GM21360 (cell line): ENCODE measurements around the gene WNT11.

ENCODE experiments used
- ATAC-seq: cut with Tn5 transposase; IDR thresholded peaks from one replicate; pipeline ENCODE4 v1.9.1; 2021; ENCODE audit warnings: mild to moderate bottlenecking, moderate library complexity; ENCODE audit not compliant: unreplicated experiment

The WNT11 gene

DNA sequence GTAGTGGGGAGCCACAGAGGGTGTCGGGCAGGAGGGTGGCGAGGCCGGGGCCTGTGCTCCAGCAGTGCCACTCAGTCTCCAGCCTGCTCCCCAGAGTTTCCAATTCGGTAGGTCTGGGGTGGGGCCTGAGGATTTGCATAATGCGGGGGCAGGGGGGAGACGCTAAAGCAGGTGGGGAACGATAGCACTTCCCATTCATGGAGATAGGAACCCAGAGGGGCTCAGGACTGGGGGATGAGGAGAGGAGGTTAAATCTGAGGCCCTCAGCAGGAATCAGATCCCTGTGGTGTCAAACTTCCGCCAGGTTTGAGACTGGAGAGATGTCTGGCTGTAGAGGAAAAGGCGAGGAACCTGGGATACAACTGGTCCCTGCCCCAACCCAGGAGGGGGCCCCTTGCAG lies 29.8 kb downstream of the WNT11 start:
- no peak for ATAC-seq

DNA sequence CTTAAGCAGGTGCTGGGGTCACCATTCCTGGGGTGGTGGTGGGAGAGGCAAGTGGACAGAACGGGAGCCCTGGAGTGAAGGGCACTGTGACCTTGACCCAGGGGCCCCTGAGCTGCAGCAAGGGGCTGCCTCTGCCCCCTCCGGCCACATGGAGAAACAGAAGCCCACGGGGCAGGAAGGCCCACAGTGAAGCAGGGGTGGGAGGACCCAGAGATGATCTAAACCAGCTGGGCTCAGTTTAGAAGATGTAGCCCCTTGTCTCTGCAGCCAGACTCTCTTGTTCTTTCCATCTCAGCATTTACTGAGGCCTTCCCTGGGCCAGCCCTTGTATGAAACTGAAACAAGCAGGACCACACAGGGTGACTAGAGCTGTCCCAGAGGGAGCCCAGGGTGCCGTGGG lies 30.5 kb downstream of the WNT11 start:
- no peak for ATAC-seq

DNA sequence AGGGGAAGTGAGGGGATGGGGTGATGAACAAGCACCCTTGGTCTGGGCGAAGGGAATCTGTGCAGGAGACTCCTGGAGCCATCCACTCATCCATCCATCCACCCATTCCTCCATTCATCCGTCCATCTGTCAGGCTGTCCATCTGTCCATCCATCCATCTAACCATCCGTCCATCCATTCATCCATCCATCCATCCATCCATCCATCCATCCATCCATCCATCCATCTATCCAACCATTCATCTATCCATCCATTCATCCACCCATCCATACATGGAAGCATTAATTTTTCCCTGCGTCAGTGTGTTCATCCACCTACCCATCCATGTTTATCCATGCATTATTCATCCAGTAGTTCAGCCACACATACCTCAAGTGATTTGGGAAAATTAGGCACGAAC lies 32.0 kb downstream of the WNT11 start:
- no peak for ATAC-seq

DNA sequence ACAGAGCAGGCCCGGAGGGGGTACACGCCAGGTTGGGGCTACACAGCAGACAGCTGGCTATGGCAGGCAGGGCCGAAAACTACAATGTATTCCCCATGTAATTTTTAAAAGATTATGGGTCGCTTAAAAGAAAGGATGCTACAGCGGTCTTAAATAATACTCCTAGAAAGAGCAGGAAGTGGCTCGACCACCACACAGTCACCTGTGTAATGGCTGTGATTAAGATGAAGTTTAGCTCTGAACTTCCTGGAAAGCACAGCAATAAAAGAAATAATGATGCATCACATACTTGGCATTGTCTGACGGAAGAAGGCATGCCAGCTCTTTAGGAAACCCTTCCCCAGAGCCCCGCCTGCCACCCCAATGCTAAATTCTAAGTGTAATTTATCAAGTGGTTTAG lies 32.6 kb downstream of the WNT11 start:
- no peak for ATAC-seq

DNA sequence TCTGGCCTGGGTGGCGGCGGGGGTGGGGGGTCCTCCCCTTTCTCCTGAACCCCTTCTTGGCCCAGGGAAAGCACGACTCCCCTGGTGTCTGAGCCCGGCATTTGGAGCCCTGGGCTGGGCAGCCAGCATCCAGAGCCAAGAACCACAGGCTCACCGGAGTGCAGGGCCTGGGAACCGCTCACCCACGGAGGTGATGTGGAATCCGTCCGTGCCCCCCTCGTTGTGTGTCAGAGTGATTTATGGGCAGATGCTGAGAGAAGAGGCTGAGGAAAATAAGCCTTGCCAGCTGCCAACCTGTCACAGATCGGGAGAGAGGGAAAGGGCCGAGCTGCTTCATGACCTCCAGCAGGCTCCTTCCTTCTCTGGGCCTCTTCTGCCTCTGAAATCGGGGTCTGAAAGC lies 33.7 kb downstream of the WNT11 start:
- ATAC-seq: no peak

DNA sequence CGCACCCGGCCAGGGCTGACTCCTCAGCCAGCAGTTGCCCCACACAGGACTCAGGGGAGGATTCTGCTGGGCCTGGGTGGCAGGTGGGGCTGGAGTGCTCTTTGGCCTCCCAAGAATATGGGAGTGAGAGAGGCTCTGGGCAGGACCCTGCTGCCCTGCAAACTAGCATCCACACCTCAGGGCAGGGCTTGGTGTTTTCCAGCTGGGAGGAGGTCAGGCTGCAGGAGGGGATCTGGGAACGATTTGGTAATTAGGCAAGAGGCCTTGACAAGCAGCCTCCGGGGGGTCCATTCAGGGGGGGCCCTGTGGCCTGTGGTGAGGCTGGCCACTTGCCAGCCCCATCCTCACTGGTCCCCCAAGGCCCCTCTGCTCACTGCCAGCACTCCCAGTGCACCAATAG lies 35.8 kb downstream of the WNT11 start:
- ATAC-seq: no peak

DNA sequence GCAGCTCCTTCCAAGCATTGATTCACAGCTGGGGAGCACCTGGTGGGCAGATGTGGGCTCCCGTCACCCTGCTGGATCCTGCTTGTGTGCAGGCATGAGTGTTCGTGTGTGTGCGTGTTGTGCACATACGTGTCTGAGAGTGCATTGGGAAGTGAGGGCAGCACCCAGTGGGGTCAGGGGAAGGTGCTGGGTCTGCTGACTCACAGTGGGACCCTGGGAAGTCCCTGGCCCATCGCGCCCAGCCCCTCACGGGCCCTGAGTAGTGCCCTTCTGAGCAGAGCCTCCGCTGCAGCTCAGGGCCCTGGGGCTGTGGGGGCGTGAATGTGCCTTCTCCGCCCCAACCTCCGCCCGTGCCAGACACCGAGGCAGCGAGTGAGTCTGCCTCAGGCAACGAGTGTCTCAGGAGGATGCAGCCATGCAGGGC lies 36.8 kb downstream of the WNT11 start:
- no peak for ATAC-seq

DNA sequence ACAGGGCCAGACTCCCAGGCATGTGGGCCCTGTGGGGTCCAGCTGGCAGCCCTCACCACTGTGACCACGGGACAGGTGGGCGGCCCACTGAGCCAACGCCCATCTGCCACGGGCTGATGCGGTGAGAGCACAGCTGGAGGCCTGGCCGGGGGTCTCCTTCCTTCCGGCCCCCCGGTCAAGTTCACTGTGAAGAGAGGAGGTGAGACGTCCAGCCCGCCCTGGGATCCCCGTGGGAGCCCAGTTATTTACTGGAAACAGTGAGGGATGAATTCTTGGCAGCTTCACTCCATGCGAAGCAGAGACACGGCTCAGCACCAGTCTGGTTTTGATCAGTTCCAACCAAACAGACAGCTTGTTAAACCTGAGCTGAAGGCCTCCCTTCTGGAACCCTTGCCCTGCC lies 38.7 kb downstream of the WNT11 start:
- ATAC-seq: no peak

DNA sequence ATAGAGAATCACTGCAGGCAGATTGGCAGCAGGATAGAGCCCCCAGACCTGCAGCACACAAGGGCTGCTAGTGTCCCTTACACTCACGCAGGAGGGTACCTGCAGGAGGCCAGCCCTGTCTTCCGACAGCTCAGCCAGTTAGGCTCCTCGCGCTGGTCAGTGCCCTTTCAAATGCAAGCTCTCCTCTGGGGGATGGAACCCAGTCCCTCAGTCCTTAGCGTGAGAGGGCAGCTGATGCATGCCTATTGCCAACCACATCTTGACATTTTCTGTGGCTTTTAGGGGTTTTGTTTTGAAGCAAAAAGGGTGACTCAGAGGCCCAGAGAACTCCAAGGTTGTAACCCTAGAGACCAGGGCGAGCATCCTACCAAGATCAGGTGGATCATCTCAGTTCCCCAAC lies 40.0 kb downstream of the WNT11 start:
- no peak for ATAC-seq

DNA sequence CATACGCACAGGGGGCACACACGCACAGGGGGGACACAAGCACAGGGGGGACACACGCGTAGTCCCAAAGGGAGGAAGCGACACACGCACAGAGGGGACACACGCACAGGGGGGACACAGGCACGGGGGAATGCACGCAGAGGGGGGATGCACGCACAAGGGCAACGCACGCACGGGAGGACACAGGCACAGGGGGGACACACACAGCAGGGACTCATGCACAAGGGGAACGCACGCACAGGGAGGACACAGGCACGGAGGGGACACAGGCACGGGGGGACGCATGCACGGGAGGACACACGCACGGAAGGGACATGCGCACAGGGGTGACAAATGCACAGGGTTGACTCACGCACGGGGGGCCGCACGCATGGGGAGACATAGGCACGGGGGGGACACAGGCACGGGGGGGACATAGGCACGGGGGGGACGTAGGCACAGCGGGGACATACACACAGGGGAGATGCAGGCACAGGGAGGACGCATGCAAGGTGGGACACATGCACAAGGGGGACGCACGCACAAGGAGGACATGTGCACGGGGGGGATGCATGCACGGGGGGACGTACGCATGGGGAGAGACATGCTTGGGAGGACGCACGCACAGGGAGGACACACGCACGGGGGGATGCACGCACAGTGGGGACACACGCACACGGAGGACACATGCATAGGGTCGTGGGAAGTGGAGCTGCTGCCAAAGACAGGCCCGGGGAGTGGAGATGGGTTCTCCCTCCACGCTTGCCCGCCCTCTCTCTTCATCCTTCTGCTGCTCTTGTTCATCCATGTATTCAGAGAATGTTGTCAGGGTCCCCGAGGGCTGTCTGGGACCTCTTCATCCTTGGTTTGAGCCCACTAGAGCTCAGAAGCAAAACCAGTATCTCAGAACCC lies 41.2 kb downstream of the WNT11 start:
- ATAC-seq: no peak

DNA sequence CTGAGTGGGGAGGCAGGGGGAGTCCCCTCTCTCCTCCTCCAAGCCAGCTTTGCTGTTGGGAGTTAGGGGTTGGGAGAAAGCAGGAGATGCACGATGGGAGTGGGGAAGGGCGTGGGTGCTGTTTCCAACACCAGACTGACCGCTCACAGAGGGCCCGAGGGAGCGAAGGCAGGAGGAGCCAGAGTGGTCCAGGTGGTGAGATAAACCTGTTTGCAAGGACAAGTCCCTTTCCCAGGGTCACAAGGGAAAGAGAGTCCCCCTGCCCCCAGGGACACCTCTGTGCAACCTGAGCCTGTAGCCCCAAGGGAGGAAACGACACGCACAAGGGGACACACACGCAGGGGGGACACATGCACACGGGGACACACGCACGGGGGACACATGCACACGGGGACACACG lies 42.2 kb downstream of the WNT11 start:
- no peak for ATAC-seq

DNA sequence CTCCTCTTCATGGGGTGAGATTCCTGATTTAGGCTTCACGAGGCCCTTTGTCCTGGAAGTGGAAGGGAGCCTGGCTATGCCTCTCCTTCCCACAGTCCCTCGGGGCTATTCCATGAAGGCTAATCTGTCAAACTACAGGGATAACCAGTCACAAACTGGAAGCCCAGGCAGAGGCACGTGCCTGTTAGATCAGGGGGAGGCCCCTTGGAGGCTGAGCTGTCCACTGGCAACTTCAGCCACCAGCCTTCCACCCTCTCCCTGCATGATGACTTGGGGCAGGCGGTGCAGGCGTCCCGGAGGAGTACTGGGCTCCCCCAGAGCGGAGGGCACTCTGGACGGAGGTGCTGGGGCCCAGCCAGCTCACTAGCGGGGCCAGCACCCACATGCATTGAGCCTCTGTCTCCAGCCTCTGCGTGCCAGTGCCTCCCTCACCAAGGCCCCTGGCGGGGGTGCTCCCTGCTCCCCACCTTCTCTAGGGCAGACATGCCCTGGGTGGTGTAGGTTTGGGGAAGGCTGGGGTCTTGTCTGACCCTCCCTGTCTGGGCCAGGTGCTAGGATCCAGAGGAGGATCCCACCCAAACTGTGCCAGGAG lies 42.9 kb downstream of the WNT11 start:
- ATAC-seq: no peak

DNA sequence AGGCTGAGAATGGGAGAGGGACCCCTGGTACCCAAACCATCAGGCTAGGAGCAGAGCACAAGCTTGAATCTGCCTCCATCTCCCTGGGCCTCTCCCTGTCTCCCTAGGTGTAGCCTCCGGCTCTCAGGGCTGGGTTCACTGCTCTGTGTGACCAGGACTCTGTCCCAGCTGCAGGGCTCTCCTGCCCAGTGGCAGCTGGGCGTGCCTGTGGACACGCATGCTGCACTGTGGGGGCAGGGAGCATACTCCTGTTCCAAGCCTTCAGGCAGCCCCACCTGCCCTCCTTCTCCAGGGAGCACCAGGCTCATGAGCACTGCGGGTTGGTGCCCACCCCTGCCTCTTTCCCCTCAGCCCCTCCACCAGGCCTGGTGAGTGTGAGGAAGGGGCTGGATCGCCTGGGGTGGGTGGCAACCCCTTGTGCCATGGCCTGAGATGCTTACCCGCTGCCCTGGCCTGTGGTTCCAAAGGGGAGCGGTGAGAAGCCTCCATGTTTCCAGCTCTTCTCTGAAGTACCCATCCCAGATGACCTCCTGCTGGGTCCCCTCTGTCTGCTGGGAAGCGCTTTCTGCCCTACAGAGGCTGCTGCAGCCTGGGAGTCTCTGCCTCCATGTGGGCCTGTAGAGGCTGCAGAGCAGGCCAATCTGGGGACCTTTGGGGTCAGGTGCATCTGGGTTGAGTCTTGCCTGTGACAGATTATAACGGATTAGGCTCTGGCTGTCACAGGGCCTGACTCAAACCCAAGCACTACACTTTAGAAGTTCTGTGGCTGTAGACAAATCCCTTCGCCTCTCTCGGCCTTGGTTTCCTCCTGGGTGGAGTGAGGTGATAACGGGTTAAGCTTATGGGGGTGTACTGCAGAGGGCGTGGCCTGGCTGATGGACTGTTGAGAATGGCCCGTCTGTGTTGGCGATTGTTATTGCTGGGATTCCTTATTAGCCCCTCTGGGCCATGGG lies 43.7 kb downstream of the WNT11 start:
- ATAC-seq: no peak

DNA sequence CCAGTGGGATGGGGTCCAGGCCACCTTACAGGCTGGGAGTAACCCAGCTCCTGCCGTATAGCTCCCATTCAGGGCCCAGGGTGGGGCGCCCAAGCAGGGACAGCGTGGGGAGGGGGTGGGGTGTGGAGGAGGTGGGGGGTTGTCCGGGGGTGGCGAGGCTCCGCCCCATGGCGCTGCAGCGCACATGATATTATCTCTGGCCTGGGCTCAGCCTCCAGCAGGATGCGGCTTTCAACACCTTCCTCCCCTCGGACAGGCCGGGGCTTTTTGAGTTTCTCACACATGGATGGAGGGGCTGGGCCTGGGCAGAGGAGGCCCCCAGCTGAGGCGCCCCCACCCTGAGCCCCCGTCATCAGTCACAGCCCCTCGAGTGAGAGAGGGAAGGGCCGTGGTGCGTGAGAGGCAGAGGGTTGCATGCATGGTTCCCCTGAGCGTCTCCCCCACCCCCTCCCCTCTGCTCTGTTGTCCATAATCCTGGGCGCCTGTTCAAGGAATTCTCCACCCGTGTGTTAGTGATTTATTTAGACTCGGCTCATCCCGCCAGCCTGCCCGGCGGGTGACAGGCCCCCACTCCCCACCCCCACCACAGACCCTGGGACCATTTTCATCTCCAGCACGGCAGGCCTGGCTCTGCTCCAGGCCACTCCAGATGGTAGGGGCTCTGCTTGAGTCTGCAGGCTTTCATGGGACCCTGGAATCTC lies 44.9 kb downstream of the WNT11 start:
- no peak for ATAC-seq

DNA sequence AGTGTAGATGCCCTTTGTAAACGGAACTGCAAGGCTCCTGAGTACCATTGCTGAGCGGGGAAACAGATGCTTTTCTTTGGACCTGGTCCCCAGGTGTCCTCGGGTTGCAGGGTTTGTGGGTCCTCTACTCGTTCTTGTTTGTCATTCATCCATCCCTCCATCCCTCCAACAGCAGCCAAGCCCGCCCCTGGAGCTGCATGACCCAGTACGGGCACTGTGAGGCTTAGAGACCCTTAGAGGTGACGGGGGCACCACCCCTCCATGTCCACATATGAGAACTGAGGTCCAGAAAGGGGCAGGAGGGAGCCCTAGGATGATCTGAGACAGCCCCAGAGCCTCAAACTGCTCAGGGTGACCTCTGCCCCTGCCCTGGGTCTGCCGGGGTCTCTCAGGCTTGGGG lies 45.4 kb downstream of the WNT11 start:
- no peak for ATAC-seq

DNA sequence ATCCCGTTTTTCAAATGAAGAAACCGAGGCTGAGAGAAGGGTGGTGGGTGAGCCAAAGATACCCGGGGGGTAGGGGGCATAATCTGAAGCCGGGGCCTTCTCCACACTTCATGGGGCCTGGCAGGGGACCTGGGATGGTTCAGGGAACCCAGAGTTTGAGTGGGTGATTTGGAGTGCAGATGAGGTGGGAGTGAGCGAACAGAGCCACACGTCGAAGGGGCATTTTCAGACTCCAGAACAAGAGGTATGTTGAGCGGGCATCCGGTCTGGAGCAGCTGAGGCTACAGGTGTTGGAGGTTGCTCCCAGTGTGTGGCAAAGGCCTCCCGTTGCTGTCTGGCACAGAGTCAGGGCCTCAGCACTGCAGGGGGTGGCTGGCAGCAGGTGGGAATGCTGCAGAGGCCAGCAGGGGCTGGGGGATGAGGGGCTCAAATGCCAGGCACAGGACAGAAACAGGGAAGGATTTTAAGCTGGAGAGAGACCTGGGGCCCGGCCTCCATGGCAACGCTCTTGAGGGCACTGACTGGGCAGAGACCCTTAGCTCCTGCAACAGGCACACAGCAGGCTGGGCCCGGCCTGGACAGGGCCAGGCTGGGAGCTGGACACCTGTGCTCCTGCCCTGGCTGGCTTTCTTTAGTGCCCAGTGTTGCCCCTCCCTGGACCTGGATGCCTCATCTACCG lies 46.2 kb downstream of the WNT11 start:
- ATAC-seq: no peak

DNA sequence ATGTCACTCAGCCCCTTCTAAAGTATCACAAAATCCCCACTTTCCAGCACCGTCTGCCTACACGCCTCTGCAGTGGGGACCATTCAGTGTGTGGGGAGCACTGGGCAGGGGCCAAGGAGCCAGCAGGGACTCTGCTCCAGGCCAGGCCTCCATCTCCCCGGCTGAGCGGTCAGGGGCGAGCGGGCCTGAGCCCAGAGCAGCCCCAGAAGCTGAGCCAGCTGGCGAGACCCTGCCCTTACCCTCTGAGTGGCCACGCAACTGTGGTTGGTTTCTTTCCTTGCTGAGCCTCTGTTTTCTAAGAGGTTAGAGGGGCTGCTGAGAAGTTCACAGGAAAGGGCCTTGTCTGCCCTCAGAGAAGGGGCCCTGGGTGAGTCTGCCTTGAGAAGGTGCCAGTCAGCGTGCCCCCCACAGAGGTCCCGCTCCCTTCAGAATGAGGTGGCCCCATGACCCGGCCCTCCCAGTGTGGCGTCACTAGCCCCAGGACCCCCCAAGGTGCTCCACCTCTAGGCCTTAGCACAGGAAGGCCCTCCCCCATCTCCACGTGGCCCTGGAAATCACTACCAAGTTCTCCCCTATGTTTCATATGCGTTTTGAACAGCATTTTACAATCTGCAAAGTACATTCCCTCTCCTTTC lies 46.9 kb downstream of the WNT11 start:
- no peak for ATAC-seq

DNA sequence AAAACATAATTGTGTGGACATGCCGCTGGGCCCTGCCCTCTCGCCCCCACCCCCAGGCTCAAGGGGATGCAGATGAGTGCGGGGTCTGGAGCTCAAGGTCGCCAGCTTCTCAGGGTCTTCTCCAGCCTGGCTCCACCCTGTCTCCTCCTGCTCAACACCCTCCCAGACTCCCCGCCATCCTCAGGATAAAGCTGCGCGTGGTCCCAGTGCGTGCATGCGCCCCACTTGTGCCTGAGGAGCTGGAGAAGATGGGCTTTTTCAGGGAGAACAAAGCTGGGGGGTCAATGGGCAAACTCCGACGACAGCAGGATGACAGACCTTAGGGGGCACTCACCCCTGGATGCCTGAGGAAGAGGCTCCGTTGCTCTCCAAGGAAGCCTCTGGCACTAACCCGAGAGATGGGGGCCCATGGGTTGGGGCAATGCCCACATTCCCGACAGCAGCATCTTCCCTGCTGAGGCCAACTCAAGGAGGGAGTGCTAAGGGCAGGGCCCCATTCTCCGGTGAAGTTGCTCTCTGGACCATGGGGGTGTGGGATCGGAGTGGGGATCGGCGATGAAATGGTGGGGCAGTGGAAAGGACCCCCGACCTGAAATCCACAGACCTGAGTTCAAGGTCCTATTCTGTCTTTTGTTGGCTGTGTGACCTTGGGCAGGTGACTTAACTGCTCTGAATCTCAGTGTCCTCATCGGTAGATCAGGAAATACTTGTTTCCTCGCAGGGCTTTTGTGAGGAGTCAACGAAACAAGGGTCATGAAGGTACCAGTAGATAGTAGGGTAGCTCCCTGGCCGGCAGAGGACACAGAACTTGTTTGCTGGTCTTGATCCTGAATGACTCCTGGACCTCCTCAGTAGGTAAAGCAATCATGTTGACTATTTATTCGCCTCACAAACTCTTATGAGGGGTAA lies 47.7 kb downstream of the WNT11 start:
- ATAC-seq: no peak

DNA sequence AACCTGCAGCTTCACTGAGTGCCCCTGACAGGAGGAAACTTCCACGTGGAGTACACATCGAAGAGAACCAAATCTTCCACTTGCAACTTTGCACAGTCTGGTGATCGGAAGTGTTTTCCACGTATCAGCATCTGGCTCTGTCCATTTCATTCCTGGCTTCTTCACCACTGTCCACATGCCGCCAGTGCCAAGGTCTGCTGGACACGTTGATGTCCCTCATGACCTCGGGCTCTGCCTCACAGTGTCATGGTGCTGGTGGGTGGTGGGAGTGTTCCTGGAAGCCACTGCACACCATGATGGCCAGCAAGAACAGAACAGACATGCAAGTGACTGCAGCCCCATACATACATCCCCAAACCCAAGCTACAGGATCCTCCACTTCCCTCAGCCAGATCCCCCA lies 48.4 kb downstream of the WNT11 start:
- no peak for ATAC-seq
